T-cell (primary cell): Measurements from ENCODE around the gene JAGN1. TPM values are rescaled to one million over a fixed set of nuclear protein-coding genes. Genes with fewer than 3 reads are reported as not detected.
A peak's percentile ranks its signal among the peaks of the same experiment; 100 is the strongest.

Experiments used
- ATAC-seq, 4 experiments: fragments of 200-7000 bp in 3 of 4; fragments of 150-1000 bp in 1 of 4; cut with Tn5 transposase; replicated peaks in 1 of 4; 1 replicate in 3 of 4; 2 replicates in 1 of 4; pipeline ENCODE4 v1.10.0; 2021; ENCODE audit warnings: moderate library complexity in 3 of 4, mild to moderate bottlenecking in 2 of 4, moderate number of reproducible peaks in 1 of 4
- CTCF ChIA-PET, 2 donors: fragments of 300-600 bp; sonication (Branson Sonifier 250); formaldehyde crosslinking; loops; one replicate each; lab custom pipeline; 2022; ENCODE audit warnings: antibody characterized with exemption in 2 of 2; lab: Charles Lee
- POLR2A ChIA-PET, 2 donors: fragments of 300-600 bp; sonication (Branson Sonifier 250); formaldehyde crosslinking; loops; one replicate each; lab custom pipeline; 2022; ENCODE audit warnings: antibody characterized with exemption in 2 of 2; lab: Charles Lee
- DNase-seq, 35 experiments: peaks; one replicate each; pipeline versions ENCODE4 v3.0.0 to v3.0.0-alpha.2; 2013 to 2023
- H3K27ac ChIP-seq: one replicate; pipeline ENCODE4 v1.5.1; 2013; ENCODE audit warnings: low read length
- H3K27me3 ChIP-seq, 2 experiments: replicated peaks in 1 of 2; 1 replicate in 1 of 2; 2 replicates in 1 of 2; pipeline versions ENCODE4 v1.6.1 to v1.7.0; 2013; ENCODE audit warnings: low read length in 1 of 2, mixed read lengths in 1 of 2; ENCODE audit not compliant: control insufficient read depth in 2 of 2, insufficient read depth in 2 of 2; ENCODE audit errors: extremely low read depth in 1 of 2
- H3K36me3 ChIP-seq, 2 donors: 1 replicate in 1 of 2; 2 replicates in 1 of 2; pipeline versions ENCODE4 v1.6.1 to v1.7.0; 2013; ENCODE audit warnings: low read length in 1 of 2; ENCODE audit not compliant: control insufficient read depth in 2 of 2, insufficient read depth in 1 of 2; ENCODE audit errors: extremely low read depth in 1 of 2
- H3K4me1 ChIP-seq, 2 experiments: 1 replicate in 1 of 2; 2 replicates in 1 of 2; pipeline versions ENCODE4 v1.6.1 to v1.7.0; 2013; ENCODE audit warnings: low read length in 2 of 2, mixed read lengths in 1 of 2; ENCODE audit not compliant: insufficient read depth in 2 of 2, control insufficient read depth in 1 of 2; ENCODE audit errors: extremely low read depth in 1 of 2
- H3K4me3 ChIP-seq, 2 donors: 1 replicate in 1 of 2; 2 replicates in 1 of 2; pipeline versions ENCODE4 v1.5.1 to v1.7.0; 2013; ENCODE audit warnings: mild to moderate bottlenecking in 2 of 2, low read length in 1 of 2, moderate library complexity in 1 of 2; ENCODE audit not compliant: control insufficient read depth in 1 of 2; ENCODE audit errors: extremely low read depth in 1 of 2
- H3K9me3 ChIP-seq: 2 replicates; pipeline ENCODE4 v1.7.0; 2013
- H3K27ac Mint-ChIP-seq, 2 donors: one replicate each; pipeline ENCODE4 v1.8.0; 2020 to 2021; ENCODE audit warnings: mild to moderate bottlenecking in 2 of 2, mixed read lengths in 2 of 2
- H3K27me3 Mint-ChIP-seq, 2 donors: one replicate each; pipeline ENCODE4 v1.8.0; 2021 to 2022; ENCODE audit warnings: mixed read lengths in 2 of 2
- H3K36me3 Mint-ChIP-seq: one replicate; pipeline ENCODE4 v1.8.0; 2021; ENCODE audit warnings: mixed read lengths
- H3K4me1 Mint-ChIP-seq, 3 donors: one replicate each; pipeline ENCODE4 v1.8.0; 2020 to 2022; ENCODE audit warnings: mixed read lengths in 3 of 3, mild to moderate bottlenecking in 1 of 3
- H3K4me3 Mint-ChIP-seq, 3 donors: one replicate each; pipeline ENCODE4 v1.8.0; 2020 to 2022; ENCODE audit warnings: mild to moderate bottlenecking in 3 of 3, mixed read lengths in 3 of 3, moderate library complexity in 3 of 3
- H3K9me3 Mint-ChIP-seq, 3 donors: one replicate each; pipeline ENCODE4 v1.8.0; 2020 to 2022; ENCODE audit warnings: mixed read lengths in 3 of 3
- WGBS: methylation state at CpG from one replicate; pipeline ENCODE4 v1.1.5; 2013; ENCODE audit warnings: missing lambda C conversion rate; ENCODE audit not compliant: insufficient coverage; 5-methylcytosine and 5-hydroxymethylcytosine counted together
- total RNA-seq, 35 experiments: library from RNA in 6 of 35; stranded (reverse) in 6 of 35; fragments of 120-200 nt in 1 of 35; gene quantifications; one replicate each; pipeline versions ENCODE4 v1.2.1 to v1.2.4 and lab custom pipeline; 2013 to 2026

The JAGN1 gene
- total RNA-seq (10 to 100 TPM; 16.9 to 28.6 (median 23.7) TPM), total RNA-seq (lab: John Stamatoyannopoulos, UW) (17.2 to 42.9 (median 29.7) reads per million in 29 experiments)
- total RNA-seq (2013) = 16.1 TPM

DNA sequence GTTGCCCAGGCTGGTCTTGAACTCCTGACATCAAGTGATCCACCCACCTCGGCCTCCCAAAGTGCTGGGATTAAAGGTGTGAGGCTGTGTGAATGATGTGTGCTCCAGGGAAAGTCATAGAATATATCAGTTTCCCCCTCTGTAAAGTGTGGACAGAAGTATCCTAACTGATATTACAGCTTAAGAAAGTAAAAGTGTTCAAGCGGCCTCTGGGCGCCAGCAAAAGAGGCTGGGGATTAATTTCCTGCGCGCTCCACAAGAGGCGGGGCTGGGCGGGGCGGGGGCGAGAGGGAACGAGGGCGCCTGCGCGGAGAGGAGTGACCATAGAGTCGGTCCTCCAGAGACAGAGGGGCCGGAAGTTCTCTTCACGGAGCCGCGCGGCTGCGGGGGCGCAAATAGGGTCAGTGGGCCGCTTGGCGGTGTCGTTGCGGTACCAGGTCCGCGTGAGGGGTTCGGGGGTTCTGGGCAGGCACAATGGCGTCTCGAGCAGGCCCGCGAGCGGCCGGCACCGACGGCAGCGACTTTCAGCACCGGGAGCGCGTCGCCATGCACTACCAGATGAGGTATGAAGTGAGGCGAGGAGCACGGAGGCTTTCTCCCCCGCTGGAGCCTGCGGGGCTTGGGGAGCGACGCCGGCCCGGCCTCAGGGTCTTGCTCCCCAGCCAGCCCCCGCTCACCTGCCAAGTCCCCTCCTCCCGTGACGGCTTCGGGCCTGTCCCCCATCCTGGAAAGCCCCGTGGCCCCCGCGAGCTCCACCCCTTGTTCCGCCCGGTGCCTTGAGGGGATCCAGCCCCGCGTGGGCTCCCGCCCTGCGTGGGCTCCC lies at the start of gene JAGN1:
Gene JAGN1, plus strand, starts transcription at position 362 of the 823 bp plus-strand sequence. Its CDS starts 113 bp downstream, at position 475.
- peaks cover 8 to 20% of the 10 kb centered on the region in 2 experiments for H3K4me1 ChIP-seq
- POLR2A ChIA-PET = interaction anchor here (0.6 to 2.5 kb wide), 7 partner anchors 17 to 257 kb away, joined by 3 to 14 read pairs (median 4); partner anchors contain the start of genes ARPC4 (in 2 of the 2), TADA3 (in 2 of the 2) and CRELD1 (in 1 of the 2)
- ATAC-seq (peak; percentile 87 to 93 (median 90)), DNase-seq (peak; percentile 78 to 96 (median 88))
- peak within 1 kb of the TSS; percentile 95 to 98 for H3K27ac Mint-ChIP-seq
- H3K36me3 Mint-ChIP-seq = peaks cover 23% of the 10 kb centered on the region
- peak within 1 kb of the TSS; percentile 100 for H3K27ac ChIP-seq
- peak within 1 kb of the TSS; percentile 94 to 96 (median 96) for H3K4me3 Mint-ChIP-seq
- H3K27me3 Mint-ChIP-seq = no peaks in the 10 kb centered on the region
- H3K27me3 ChIP-seq = no peaks in the 10 kb centered on the region
- H3K9me3 ChIP-seq = no peaks in the 10 kb centered on the region
- H3K9me3 Mint-ChIP-seq = no peaks in the 10 kb centered on the region
- 0% methylated on average over 56 of the region's 62 CpGs for WGBS
- H3K4me3 ChIP-seq = peak within 1 kb of the TSS; percentile 86 to 100
- H3K36me3 ChIP-seq = peaks cover 3 to 15% of the 10 kb centered on the region in 2 donors
- CTCF ChIA-PET = interaction anchor here (0.6 to 1.9 kb wide), 7 partner anchors 16 to 56 kb away, joined by 3 to 9 read pairs (median 4); no protein-coding TSS in a partner anchor
- peaks cover 37 to 43% (median 40%) of the 10 kb centered on the region in 3 donors for H3K4me1 Mint-ChIP-seq

DNA sequence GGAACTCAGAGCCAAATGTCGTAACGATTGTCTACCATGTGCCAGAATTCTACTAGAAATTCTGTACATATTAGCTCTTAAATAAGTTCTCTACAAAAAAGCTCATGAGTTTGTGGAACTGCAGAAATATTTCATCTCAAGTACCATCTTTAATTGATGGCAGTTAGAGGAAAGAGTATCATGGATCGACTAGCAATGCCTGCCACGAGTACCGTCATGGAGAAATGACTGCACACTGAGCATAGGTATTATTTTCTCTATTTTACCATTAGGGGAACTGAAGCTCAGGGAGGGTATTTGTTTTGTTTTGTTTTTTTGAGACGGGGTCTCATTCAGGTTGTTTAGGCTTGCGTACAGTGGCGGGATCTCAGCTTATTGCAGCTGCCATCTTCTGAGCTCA lies 49.4 kb upstream of the JAGN1 start:
- H3K9me3 Mint-ChIP-seq = no peaks in the 10 kb centered on the region
- peaks cover 23 to 31% (median 26%) of the 10 kb centered on the region in 3 donors for H3K4me1 Mint-ChIP-seq
- ATAC-seq = no peak
- Histone ChIP-seq H3K36me3 (peaks cover 4 to 40% of the 10 kb centered on the region in 2 donors), H3K27ac (no peak overlapping the region), H3K27me3 (no peaks in the 10 kb centered on the region), H3K4me3 (no peak overlapping the region), H3K9me3 (no peaks in the 10 kb centered on the region), H3K4me1 (peaks cover 7 to 25% of the 10 kb centered on the region in 2 experiments)
- H3K4me3 Mint-ChIP-seq = no peak overlapping the region
- no peak overlapping the region for H3K27ac Mint-ChIP-seq
- DNase-seq = no peak
- H3K36me3 Mint-ChIP-seq = peaks cover 24% of the 10 kb centered on the region
- POLR2A ChIA-PET = interaction anchor here in 1 of 2 donors (0.5 to 1.2 kb wide), 3 partner anchors 13 to 146 kb away, joined by 3 to 6 read pairs (median 5); partner anchors contain the start of gene EMC3
- H3K27me3 Mint-ChIP-seq = no peaks in the 10 kb centered on the region
- 60% methylated on average over 1 of the region's 8 CpGs for WGBS
- CTCF ChIA-PET = interaction anchor here in 1 of 2 donors (0.6 kb wide), 2 partner anchors 13 to 20 kb away, joined by 3 to 9 read pairs; no protein-coding TSS in a partner anchor

- peak within 1 kb of the TSS; percentile 81 to 95 for H3K4me3 ChIP-seq
- WGBS = under 1% methylated on average over 33 of the region's 42 CpGs
Measured at GRCh38 chr3:9843715-9844438, 46.5 kb upstream of the JAGN1 start, which contains the start of gene RPUSD3. TSS of gene RPUSD3 (minus strand) at chr3:9844008. CDS start at chr3:9843990, 18 bp downstream.

DNA sequence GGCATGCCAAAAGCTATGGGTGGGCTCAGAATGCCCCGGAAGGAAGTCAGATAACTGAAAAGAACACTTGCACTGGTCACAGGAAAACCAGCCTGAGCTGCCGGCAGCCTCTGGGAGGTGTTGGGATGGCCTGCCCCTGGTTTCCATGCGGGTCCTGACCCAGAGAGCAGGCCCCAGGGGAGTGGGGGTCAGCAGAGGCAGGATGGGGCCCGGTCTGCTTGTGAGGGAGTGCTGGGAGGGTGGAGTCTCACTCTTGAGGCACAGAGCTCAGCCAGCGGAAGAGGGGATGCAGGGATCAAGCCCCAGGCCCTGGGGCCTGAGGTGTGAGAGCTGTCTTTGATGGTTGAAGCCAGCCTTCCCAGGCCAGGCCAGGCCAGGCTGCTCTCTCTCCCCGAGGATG lies 44.2 kb upstream of the JAGN1 start:
- H3K4me1 ChIP-seq = peaks cover 7 to 25% of the 10 kb centered on the region in 2 experiments
- CTCF ChIA-PET = interaction anchor here in 1 of 2 donors (0.6 to 0.8 kb wide), 2 partner anchors 53 to 291 kb away, joined by 3 read pairs; partner anchors contain the start of gene ARPC4
- no peak overlapping the region for H3K4me3 ChIP-seq
- Mint-ChIP-seq H3K4me1 (peaks cover 21 to 31% (median 30%) of the 10 kb centered on the region in 3 donors), H3K27me3 (no peaks in the 10 kb centered on the region), H3K4me3 (no peak overlapping the region), H3K9me3 (no peaks in the 10 kb centered on the region), H3K36me3 (peaks cover 6% of the 10 kb centered on the region), H3K27ac (no peak overlapping the region)
- DNase-seq (no peak), ATAC-seq (no peak)
- 89% methylated on average over 6 of the region's 6 CpGs for WGBS
- H3K9me3 ChIP-seq = no peaks in the 10 kb centered on the region
- H3K27ac ChIP-seq = no peak overlapping the region
- POLR2A ChIA-PET = interaction anchor here in 1 of 2 donors (0.7 kb wide), 1 partner anchor 47 kb away, joined by 3 read pairs; no protein-coding TSS in a partner anchor
- peaks cover 4 to 6% of the 10 kb centered on the region in 2 donors for H3K36me3 ChIP-seq
- no peaks in the 10 kb centered on the region for H3K27me3 ChIP-seq

More at GRCh38 chr3:9843715-9844438, 46.5 kb upstream of the JAGN1 start, which contains the start of gene RPUSD3:
- POLR2A ChIA-PET = no interaction called here
- peaks cover 16% of the 10 kb centered on the region for H3K36me3 Mint-ChIP-seq
- no peaks in the 10 kb centered on the region for H3K27me3 ChIP-seq
- H3K4me3 Mint-ChIP-seq = peak within 1 kb of the TSS; percentile 98 to 100 (median 98)
- H3K4me1 ChIP-seq = peaks cover 7 to 25% of the 10 kb centered on the region in 2 experiments
- H3K4me1 Mint-ChIP-seq = peaks cover 23 to 31% (median 30%) of the 10 kb centered on the region in 3 donors
- DNase-seq (peak; percentile 79 to 98 (median 92)), ATAC-seq (peak; percentile 99 to 100 (median 99))
- H3K36me3 ChIP-seq = peaks cover 4 to 24% of the 10 kb centered on the region in 2 donors
- CTCF ChIA-PET = interaction anchor here in 1 of 2 donors (0.7 to 1.5 kb wide), 3 partner anchors 103 to 420 kb away, joined by 3 to 4 read pairs (median 4); partner anchors contain the start of gene FANCD2
- H3K27me3 Mint-ChIP-seq = no peaks in the 10 kb centered on the region
- H3K27ac Mint-ChIP-seq = peak within 1 kb of the TSS; percentile 91 to 93
- no peaks in the 10 kb centered on the region for H3K9me3 Mint-ChIP-seq
- H3K27ac ChIP-seq = peak within 1 kb of the TSS; percentile 60
- H3K9me3 ChIP-seq = no peaks in the 10 kb centered on the region

DNA sequence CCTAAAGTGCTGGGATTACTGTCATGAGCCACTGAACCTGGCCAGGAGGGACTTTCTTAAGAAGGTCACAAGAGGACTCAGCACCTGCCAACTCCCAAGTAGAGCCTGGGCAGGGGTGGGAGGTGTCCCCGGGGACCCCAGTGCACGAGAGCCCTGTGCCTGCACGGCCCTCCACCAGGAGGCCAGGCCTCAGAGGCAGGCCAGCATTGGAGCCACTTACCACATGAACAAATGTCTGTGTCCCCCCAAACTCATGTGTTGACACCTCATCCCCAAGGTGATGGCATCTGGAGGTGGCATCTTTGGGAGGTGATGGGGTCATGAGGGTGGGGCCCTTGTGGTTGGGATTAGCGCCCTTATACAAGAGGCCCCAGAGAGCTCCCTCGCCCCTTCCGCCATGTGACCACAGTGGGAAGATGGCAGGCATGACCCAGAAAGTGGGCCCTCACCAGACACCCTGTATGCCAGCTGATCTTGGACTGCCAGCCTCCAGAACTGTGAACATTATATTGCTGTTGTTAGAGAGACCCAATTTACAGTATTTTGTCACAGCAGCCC lies 43.4 kb upstream of the JAGN1 start:
- no peaks in the 10 kb centered on the region for H3K9me3 Mint-ChIP-seq
- peaks cover 1% of the 10 kb centered on the region for H3K36me3 Mint-ChIP-seq
- Histone ChIP-seq H3K4me3 (no peak overlapping the region), H3K27ac (no peak overlapping the region), H3K9me3 (no peaks in the 10 kb centered on the region), H3K27me3 (no peaks in the 10 kb centered on the region), H3K36me3 (no peaks in the 10 kb centered on the region), H3K4me1 (peaks cover 7 to 23% of the 10 kb centered on the region in 2 experiments)
- no peak overlapping the region for H3K4me3 Mint-ChIP-seq
- ATAC-seq = no peak
- H3K4me1 Mint-ChIP-seq = peaks cover 18 to 27% (median 27%) of the 10 kb centered on the region in 3 donors
- no peak for DNase-seq
- 100% methylated on average over 3 of the region's 6 CpGs for WGBS
- H3K27ac Mint-ChIP-seq = no peak overlapping the region
- ChIA-PET POLR2A (no interaction called here), CTCF (no interaction called here)
- no peaks in the 10 kb centered on the region for H3K27me3 Mint-ChIP-seq
